IMR-90 (cell line): ENCODE results near the gene MALAT1.

Experiments used
- BHLHE40 ChIP-seq: fragments of 150-350 bp; IDR thresholded peaks from 2 replicates; pipeline ENCODE4 v1.6.1; 2016; ENCODE audit warnings: mild to moderate bottlenecking, low read depth, low read length
- CEBPB ChIP-seq: IDR thresholded peaks from 2 replicates; pipeline ENCODE4 v1.6.1; 2012; ENCODE audit warnings: low read depth, low read length, improper control_type of control experiment
- FOS ChIP-seq: fragments of 150-350 bp; IDR thresholded peaks from 2 replicates; pipeline ENCODE4 v1.6.1; 2016; ENCODE audit warnings: low read depth, low read length
- MAFK ChIP-seq: IDR thresholded peaks from 2 replicates; pipeline ENCODE4 v1.6.1; 2012; ENCODE audit warnings: low read depth, low read length, improper control_type of control experiment
- MAZ ChIP-seq: IDR thresholded peaks from 2 replicates; pipeline ENCODE4 v1.6.1; 2012; ENCODE audit warnings: low read depth, mild to moderate bottlenecking, low read length, improper control_type of control experiment, moderate library complexity, borderline replicate concordance
- POLR2A ChIP-seq: IDR thresholded peaks from 2 replicates; pipeline ENCODE4 v1.6.1; 2012; ENCODE audit warnings: mild to moderate bottlenecking, low read depth, low read length
- RAD21 ChIP-seq: IDR thresholded peaks from 2 replicates; pipeline ENCODE4 v1.6.1; 2012; ENCODE audit warnings: low read length, improper control_type of control experiment
- RFX5 ChIP-seq: IDR thresholded peaks from 2 replicates; pipeline ENCODE4 v1.8.0; 2012; ENCODE audit warnings: low read depth, mild to moderate bottlenecking, low read length, moderate library complexity
- SMC3 ChIP-seq: fragments of 150-350 bp; IDR thresholded peaks from 2 replicates; pipeline ENCODE4 v1.6.1; 2016; ENCODE audit warnings: low read depth, mild to moderate bottlenecking, antibody characterized with exemption, low read length, moderate library complexity
- TF ChIP-seq, protein P1 (sequence below): fragments of 150-350 bp; IDR thresholded peaks from 2 replicates; pipeline ENCODE4 v1.6.1; 2017; ENCODE audit warnings: mild to moderate bottlenecking, antibody characterized with exemption, low read length, low read depth
- TF ChIP-seq, protein P2 (sequence below): conservative IDR thresholded peaks from 2 replicates; pipeline ENCODE4 v1.5.1; 2012; ENCODE audit warnings: mild to moderate bottlenecking, low read depth, low read length, improper control_type of control experiment
- TF ChIP-seq, protein P3 (sequence below): fragments of 150-350 bp; IDR thresholded peaks from 2 replicates; pipeline ENCODE4 v1.6.1; 2016; ENCODE audit warnings: low read depth, mild to moderate bottlenecking, low read length, moderate library complexity, borderline replicate concordance

DNA sequence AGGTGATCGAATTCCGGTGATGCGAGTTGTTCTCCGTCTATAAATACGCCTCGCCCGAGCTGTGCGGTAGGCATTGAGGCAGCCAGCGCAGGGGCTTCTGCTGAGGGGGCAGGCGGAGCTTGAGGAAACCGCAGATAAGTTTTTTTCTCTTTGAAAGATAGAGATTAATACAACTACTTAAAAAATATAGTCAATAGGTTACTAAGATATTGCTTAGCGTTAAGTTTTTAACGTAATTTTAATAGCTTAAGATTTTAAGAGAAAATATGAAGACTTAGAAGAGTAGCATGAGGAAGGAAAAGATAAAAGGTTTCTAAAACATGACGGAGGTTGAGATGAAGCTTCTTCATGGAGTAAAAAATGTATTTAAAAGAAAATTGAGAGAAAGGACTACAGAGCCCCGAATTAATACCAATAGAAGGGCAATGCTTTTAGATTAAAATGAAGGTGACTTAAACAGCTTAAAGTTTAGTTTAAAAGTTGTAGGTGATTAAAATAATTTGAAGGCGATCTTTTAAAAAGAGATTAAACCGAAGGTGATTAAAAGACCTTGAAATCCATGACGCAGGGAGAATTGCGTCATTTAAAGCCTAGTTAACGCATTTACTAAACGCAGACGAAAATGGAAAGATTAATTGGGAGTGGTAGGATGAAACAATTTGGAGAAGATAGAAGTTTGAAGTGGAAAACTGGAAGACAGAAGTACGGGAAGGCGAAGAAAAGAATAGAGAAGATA lies at the start of gene MALAT1:
- TF ChIP-seq, protein P1, sequence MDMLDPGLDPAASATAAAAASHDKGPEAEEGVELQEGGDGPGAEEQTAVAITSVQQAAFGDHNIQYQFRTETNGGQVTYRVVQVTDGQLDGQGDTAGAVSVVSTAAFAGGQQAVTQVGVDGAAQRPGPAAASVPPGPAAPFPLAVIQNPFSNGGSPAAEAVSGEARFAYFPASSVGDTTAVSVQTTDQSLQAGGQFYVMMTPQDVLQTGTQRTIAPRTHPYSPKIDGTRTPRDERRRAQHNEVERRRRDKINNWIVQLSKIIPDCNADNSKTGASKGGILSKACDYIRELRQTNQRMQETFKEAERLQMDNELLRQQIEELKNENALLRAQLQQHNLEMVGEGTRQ, result no peak
- TF ChIP-seq POLR2A (no peak), RAD21 (no peak), RFX5 (no peak), MAFK (no peak), SMC3 (peak; percentile 52), CEBPB (no peak), FOS (peak; percentile 47), BHLHE40 (peak; percentile 69; the same call in 1 of the 2 replicates), MAZ (no peak)
- TF ChIP-seq, protein P2, sequence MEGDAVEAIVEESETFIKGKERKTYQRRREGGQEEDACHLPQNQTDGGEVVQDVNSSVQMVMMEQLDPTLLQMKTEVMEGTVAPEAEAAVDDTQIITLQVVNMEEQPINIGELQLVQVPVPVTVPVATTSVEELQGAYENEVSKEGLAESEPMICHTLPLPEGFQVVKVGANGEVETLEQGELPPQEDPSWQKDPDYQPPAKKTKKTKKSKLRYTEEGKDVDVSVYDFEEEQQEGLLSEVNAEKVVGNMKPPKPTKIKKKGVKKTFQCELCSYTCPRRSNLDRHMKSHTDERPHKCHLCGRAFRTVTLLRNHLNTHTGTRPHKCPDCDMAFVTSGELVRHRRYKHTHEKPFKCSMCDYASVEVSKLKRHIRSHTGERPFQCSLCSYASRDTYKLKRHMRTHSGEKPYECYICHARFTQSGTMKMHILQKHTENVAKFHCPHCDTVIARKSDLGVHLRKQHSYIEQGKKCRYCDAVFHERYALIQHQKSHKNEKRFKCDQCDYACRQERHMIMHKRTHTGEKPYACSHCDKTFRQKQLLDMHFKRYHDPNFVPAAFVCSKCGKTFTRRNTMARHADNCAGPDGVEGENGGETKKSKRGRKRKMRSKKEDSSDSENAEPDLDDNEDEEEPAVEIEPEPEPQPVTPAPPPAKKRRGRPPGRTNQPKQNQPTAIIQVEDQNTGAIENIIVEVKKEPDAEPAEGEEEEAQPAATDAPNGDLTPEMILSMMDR, result no peak
- TF ChIP-seq, protein P3, sequence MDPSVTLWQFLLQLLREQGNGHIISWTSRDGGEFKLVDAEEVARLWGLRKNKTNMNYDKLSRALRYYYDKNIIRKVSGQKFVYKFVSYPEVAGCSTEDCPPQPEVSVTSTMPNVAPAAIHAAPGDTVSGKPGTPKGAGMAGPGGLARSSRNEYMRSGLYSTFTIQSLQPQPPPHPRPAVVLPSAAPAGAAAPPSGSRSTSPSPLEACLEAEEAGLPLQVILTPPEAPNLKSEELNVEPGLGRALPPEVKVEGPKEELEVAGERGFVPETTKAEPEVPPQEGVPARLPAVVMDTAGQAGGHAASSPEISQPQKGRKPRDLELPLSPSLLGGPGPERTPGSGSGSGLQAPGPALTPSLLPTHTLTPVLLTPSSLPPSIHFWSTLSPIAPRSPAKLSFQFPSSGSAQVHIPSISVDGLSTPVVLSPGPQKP, result no peak
